Measurements from ENCODE around the gene HS3ST6.

- TF ChIP-seq POLR2AphosphoS5 (IDR thresholded peaks at IDR 0.05) (no peak), CTCF (IDR thresholded peaks at IDR 0.05 in 8 of 11, conservative IDR thresholded peaks at IDR 0.05 in 3 of 11) (no peak), POLR2A (IDR thresholded peaks at IDR 0.05) (no peak)
These were observed 40.0 kb downstream of the HS3ST6 start for GRCh38 chr16:1878256-1878655.
